SK-N-SH treated with all-trans-retinoic acid at 6 μM for 48 hours (cell line): ENCODE data around the gene SLC8A3.

Experiments used
- ESRRG ChIP-seq: fragments of 250-450 bp; sonication (Bioruptor Pico); IDR thresholded peaks from 2 replicates; pipeline ENCODE4 v1.6.1; 2021; ENCODE audit warnings: mild to moderate bottlenecking
- ZC3H10 ChIP-seq: fragments of 250-450 bp; sonication (Bioruptor Pico); IDR thresholded peaks from 2 replicates; pipeline ENCODE4 v1.5.1; 2021; ENCODE audit warnings: mild to moderate bottlenecking, moderate library complexity
- ZFP30 ChIP-seq: fragments of 450-650 bp; formaldehyde crosslinking; IDR thresholded peaks from 2 replicates; pipeline ENCODE4 v1.5.0; 2022; ENCODE audit warnings: mild to moderate bottlenecking, moderate library complexity
- ZNF8 ChIP-seq: fragments of 450-650 bp; formaldehyde crosslinking; IDR thresholded peaks from 2 replicates; pipeline ENCODE4 v1.5.0; 2020; ENCODE audit warnings: mild to moderate bottlenecking, moderate library complexity

DNA sequence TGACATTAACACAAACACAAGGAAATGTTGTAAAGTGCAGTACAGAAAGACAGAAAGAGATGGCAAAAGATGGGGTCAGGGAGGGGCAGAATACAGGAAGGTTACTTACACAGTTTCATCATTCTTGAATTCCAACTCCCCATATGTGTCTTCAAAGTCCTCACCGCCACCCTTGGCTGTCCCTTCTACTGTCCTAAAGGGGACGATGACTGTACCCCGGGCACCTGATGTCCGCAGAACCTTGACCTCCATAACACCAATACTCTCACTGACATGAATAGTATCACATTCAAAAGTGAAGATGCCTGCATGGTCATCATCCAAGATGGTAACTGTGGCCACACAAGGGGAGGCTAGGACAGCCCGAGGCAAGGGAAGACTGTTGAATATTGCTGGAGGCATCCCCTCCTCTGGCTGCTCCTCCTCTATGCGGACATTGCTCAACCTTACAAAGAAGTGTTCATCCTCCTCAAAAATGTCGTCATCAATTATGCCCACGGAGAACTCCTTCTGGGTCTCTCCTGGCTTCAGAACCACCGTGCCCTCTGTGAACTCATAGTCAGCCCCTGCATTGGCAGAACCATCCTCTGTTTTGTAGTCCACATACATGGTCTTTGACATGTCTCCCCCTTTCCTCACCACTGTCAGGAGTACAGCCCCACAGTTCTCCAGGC lies 22.1 kb downstream of the SLC8A3 start:
- TF ChIP-seq ZNF8 (CRISPR knock-in tag) (no peak), ESRRG (CRISPR knock-in tag) (no peak), ZFP30 (CRISPR knock-in tag) (no peak), ZC3H10 (CRISPR knock-in tag) (no peak)
